Fibroblast of skin of right biceps (primary cell): ENCODE data around the gene ACAD9.
"Not testable (repeated sequence)": the region's sequence is repeated elsewhere in the genome, so short reads cannot be mapped to it uniquely, and the experiment has no call there.

Experiments
- DNase-seq: peaks from one replicate; pipeline ENCODE4 v3.0.0-alpha.2; 2013

The ACAD9 gene

GRCh38 chr3:128863560-128863959 lies 15.9 kb upstream of the ACAD9 start:
- no peak for DNase-seq

DNA sequence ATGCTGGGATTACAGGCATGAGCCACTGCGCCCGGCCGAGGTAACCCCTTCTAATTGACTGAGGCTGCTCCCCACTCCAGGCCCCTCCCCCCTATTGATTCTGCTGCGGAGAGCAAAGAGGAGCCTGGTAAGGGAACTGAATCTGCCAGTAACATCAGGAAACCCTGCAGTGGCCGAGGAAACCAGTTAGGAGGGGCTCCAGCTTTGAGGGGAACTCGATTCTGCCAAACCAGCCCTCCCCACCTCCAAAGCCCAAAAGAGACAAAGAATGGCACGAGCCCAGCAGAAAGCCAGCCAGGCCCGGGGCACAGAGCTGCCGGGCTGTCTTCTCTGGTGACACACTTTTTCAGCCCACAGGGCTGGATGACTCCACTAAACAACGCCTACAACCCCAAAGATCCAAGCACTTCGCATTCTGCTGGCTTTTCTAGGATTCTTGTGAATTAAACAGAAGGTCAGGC lies 15.0 kb upstream of the ACAD9 start:
- no peak for DNase-seq

GRCh38 chr3:128864849-128865804 lies 14.3 kb upstream of the ACAD9 start:
- peak; percentile 15 for DNase-seq

DNA sequence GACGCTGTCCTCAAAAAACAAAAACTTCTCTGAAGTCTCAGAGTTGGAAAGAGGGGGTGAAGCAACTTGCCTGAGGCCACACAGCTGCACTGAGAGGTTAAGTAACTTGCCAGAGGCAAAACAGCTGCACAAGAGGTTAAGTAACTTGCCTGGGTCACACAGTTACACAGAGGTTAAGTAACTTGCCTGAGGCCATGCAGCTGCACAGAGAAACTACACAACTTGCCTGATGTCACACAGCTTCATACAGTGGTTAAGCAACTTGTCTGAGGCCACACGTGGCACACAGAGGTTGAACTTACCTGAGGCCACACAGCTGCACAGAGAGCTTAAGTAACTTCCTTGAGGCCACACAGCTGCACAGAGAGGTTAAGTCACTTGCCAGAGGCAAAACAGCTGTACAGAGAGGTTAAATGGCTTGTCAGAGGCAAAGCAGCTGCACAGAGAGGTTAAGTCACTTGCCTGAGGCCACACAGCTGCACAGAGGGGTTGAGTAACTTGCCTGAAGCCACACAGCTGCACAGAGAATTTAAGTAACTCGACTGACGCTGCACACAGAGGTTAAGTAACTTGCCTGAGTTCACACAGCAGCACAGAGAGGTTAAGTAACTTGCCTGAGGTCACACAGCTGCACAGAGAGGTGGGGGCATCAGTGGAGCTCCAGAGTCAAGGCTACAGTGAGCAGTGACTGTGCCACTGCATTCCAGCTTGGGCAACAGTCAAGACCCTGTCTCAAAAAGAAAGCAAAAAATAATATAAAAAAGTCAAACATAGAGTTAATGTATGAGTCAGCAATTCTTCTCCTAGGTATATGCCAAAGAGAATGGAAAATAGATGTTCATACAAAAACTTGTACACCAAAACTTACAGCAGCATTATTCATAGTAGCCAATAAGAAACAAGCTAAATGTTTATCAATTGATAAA lies 12.0 kb upstream of the ACAD9 start:
- DNase-seq = no peak

DNA sequence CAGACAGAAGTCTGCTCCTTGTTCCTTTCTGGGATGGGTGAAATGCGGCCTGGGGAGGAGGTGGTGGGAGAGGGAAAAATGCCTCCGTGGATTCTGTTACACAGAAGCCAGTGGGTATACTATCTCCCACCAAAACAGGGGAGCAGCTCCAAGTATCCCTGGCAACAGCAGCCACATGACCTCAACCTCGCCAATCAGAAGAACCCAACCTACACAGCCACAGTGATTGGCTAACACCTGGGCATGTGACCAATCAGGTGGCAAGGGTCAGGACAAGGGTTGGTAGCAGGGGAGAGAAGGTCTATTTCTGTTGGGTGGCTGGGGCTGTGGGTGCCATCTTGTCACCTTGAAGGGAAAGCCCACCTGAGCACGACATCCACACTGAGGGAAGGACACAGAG lies 9.1 kb upstream of the ACAD9 start:
- DNase-seq = no peak

DNA sequence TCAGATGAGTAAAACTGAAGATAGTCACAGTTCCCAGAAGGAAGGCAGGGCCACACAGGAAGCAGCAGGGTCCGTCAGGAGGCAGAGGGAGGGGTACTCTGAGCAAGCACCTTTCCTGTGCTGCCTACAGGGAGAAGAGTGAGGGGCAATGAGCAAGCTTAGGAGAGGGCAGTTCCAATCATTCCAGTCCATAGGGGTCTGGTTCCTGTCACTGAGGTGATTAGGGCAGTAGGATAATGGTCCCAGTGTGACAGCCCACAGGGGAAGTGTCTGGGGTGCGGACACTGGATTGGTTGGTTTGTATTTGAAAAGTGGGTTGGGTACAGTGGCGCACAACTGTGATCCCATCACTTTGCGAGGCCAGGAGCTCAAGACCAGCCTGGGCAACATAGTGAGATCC lies 7.1 kb upstream of the ACAD9 start:
- no peak for DNase-seq

- no peak for DNase-seq
Observed at GRCh38 chr3:128872744-128873143, 6.7 kb upstream of the ACAD9 start.

DNA sequence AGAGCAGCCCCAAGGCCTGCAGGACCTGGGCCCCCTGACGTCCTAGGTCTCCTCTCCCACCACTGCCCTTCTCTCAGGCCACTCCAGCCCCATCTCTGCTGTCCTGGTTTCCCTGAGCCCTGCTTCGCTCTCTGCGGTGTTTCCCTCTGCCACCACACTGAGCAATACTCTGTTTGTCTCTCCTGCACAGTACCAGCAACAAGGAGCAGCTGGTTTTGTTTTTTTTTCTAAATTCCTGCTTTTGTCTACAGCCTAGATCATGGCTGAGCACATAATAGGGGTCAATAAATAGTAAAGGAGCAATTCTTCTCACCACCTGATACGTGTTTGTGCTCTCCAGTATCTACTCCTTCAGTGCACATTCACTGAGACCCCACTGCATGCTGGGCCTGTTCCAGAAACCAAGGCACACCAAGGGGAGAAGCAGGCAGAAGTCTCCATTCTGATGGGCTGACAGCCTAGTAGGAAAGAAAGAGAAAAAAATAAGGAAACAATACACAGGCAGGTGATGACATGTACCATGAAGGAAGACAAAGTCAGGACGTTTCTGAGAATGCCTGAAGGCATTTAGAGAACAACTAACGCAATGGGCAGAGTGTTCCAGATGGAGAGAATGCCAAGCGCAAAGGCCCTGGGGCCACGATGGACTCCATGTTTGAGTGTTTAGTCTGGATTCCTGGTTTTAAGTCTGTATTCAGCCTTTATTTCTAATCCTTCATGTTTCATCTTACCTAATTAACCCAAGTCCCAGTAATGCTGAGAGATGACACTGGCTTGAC lies 6.0 kb upstream of the ACAD9 start:
- no peak for DNase-seq

DNA sequence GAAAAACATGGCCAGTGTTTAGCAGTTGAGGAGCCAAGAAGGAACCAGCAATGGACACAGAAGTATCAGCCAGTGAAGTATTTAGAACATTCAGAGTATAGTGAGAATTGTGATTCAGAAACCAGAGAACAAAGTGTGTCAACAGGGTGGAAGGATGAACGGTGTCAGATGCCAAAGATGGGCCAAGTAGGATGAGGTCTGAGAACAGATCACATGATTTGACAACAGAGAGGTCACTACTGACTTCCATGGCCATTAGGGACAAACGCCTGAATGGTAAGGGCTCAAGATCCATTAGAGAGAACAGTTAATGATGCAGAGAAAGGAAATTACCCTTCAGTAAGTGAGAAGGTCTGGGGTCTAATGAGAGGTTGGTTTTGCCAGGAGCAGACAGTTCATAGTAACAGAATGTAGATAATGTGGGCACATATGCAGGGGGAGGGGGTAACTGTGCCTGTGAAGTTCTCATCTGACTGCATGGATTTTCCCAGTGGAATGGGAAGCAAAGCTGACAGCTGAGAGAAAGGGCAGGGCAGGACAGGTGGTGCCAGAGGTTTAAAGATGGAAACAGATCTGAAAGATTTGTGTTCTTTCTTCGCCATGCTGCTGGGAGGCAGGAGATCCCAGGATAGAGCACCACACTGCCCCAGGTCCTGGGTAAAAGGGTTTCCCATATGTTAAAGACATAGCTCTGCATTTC lies 4.8 kb upstream of the ACAD9 start:
- DNase-seq = no peak

- DNase-seq = peak; percentile 17
Observed at GRCh38 chr3:128875556-128876120, 3.8 kb upstream of the ACAD9 start.

DNA sequence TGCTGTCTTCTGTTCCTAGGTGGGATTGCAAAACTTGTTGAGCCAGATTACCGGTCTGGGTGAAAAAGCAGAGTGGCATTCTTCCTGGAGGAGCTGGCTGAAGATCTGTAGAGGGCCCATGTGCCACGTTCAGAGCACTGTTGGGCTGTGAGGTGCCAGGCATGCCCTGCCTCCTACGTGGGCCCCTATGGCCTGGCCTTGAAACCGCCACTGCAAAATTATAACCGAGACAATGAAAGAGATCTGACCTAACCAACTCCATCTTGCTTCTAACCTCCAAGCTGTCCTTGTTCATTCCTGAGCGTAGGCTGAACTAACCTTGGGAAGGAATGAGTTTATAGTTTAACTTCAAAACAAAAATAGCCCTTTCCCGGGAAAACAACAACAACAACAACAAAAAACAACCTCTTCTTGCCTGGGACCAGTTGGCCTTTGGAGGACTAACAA lies 1.4 kb upstream of the ACAD9 start:
- DNase-seq = no peak

DNA sequence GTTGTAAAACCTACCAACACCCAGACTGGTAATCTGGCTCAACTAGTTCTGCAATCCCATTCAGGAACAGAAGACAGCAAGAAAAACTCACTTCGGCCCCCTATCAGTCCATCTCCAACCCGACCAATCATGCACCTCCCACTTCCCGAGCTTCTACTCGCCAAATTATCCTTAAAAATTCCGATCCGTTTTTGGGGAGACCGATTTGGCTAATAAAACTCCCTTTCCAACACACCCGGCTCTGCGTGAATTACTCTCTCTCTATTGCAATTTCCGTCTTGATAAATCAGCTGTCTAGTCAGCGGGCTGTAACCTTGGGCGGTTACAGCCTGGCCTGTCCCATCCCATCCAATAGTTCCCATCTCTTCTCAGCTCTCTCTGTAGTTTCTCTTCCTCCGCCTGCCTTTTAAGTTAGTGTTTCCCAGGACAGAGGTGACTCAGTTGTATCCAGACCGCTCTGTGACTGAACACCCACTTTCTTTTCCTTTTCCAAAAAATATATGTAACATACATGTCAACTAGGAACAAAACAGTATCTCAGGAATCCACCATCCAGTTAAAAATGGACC lies 780 bp upstream of the ACAD9 start:
- peak; percentile 70 for DNase-seq

GRCh38 chr3:128879991-128880390 lies 571 bp downstream of the ACAD9 start:
- no peak for DNase-seq

GRCh38 chr3:128880455-128880854 lies 1.0 kb downstream of the ACAD9 start:
- DNase-seq = not testable (repeated sequence)

- DNase-seq = no peak
Observed at GRCh38 chr3:128881576-128881975, 2.2 kb downstream of the ACAD9 start.

DNA sequence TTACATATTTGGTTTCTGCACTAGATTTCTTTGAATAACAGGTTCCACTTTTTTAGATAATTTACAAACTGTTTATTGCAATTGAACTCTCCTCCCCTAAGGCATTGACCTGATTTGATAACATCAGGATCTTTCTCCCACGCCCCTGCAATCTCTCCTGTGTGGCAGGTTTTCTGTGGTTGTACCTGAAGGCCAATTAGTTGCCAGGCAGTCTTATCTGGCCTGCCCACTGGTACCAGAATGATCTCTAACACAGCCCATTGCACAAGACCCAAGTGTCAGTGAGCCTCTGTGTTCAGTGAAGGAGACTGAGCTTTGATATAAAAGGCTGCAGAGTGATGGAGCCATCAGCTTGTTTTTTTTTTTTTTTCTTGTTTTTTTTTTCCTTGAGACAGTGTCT lies 3.3 kb downstream of the ACAD9 start:
- DNase-seq = no peak

- no peak for DNase-seq
Observed at GRCh38 chr3:128884992-128885391, 5.6 kb downstream of the ACAD9 start.

DNA sequence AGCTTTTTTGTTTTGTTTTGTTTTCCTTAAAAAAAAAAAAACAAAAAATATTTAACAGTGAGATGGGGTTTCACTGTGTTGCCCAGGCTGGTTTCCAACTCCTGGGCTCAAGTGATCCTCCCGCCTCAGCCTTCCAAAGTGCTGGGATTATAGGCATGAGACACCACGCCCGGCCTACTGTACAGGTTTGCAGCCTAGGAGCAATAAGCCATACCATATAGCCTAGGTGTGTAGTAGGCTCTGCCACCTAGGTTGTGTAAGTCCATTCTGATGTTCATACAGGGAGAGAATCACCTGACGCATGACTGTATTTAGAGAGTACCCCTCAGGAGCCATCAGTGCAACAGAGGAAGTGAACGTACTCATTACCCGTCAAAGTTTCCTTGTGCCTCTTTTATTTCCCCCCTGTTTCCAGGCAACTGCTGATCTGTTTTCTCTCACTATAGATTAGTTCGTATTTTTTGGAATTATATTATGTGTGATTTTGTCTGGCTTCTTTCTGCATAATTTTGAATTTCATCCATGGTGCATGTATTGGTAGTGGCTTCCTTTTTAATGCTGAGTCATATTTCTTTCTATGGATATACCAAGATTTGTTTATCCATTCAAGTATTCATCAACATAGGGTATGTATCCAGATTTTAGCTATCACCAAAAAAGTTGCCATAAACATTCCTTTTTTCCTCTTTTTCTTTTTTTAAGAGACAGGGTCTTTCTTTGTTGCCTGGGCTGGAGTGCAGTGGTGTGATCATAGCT lies 9.9 kb downstream of the ACAD9 start:
- no peak for DNase-seq

- DNase-seq = peak; percentile 16
Observed at GRCh38 chr3:128895843-128896697, 16.6 kb downstream of the ACAD9 start.

GRCh38 chr3:128902426-128902825 lies 23.0 kb downstream of the ACAD9 start:
- no peak for DNase-seq
